AG04449 (cell line): ENCODE results near the gene DGLUCY.
"Not testable (repeated sequence)": the region's sequence is repeated elsewhere in the genome, so short reads cannot be mapped to it uniquely, and the experiment has no call there.

Experiments used
- CTCF ChIA-PET: fragments of 350-600 bp; formaldehyde crosslinking; extraction: SDS; loops from one replicate; lab custom pipeline; 2021; ENCODE audit warnings: antibody characterized with exemption; lab: Yijun Ruan, JAX
- POLR2A ChIA-PET: fragments of 400-600, 350-600 bp; formaldehyde crosslinking; extraction: SDS; loops from one replicate; lab custom pipeline; 2020; ENCODE audit warnings: antibody characterized with exemption, inconsistent platforms; lab: Yijun Ruan, JAX
- DNase-seq: peaks from one replicate; pipeline ENCODE4 v3.0.0-alpha.2; 2010; ENCODE audit warnings: low read depth, low spot score
- H3K4me3 ChIP-seq: 2 replicates; pipeline ENCODE4 v1.5.1; 2011; ENCODE audit warnings: low read depth, mild to moderate bottlenecking, control low read depth, low read length
- TF ChIP-seq, protein P1 (sequence below): IDR thresholded peaks from one replicate; pipeline ENCODE4 v1.5.1; 2011; ENCODE audit warnings: mild to moderate bottlenecking, moderate library complexity, low read length, control low read depth, inconsistent platforms; ENCODE audit not compliant: insufficient read depth; ENCODE audit errors: missing control alignments

The DGLUCY gene

GRCh38 chr14:91175291-91176201, 61.7 kb downstream of the DGLUCY start:
- no peak for DNase-seq
- no peak overlapping the region for H3K4me3 ChIP-seq
- ChIA-PET POLR2A (interaction anchor here (0.8 kb wide), 1 partner anchor 68 kb away, joined by 3 read pairs; no protein-coding TSS in a partner anchor), CTCF (interaction anchor here (0.9 to 15.8 kb wide), 19 partner anchors 9 to 1203 kb away, joined by 3 to 824 read pairs (median 4); partner anchors contain the start of gene DGLUCY)
- TF ChIP-seq, protein P1, sequence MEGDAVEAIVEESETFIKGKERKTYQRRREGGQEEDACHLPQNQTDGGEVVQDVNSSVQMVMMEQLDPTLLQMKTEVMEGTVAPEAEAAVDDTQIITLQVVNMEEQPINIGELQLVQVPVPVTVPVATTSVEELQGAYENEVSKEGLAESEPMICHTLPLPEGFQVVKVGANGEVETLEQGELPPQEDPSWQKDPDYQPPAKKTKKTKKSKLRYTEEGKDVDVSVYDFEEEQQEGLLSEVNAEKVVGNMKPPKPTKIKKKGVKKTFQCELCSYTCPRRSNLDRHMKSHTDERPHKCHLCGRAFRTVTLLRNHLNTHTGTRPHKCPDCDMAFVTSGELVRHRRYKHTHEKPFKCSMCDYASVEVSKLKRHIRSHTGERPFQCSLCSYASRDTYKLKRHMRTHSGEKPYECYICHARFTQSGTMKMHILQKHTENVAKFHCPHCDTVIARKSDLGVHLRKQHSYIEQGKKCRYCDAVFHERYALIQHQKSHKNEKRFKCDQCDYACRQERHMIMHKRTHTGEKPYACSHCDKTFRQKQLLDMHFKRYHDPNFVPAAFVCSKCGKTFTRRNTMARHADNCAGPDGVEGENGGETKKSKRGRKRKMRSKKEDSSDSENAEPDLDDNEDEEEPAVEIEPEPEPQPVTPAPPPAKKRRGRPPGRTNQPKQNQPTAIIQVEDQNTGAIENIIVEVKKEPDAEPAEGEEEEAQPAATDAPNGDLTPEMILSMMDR = no peak

DNA sequence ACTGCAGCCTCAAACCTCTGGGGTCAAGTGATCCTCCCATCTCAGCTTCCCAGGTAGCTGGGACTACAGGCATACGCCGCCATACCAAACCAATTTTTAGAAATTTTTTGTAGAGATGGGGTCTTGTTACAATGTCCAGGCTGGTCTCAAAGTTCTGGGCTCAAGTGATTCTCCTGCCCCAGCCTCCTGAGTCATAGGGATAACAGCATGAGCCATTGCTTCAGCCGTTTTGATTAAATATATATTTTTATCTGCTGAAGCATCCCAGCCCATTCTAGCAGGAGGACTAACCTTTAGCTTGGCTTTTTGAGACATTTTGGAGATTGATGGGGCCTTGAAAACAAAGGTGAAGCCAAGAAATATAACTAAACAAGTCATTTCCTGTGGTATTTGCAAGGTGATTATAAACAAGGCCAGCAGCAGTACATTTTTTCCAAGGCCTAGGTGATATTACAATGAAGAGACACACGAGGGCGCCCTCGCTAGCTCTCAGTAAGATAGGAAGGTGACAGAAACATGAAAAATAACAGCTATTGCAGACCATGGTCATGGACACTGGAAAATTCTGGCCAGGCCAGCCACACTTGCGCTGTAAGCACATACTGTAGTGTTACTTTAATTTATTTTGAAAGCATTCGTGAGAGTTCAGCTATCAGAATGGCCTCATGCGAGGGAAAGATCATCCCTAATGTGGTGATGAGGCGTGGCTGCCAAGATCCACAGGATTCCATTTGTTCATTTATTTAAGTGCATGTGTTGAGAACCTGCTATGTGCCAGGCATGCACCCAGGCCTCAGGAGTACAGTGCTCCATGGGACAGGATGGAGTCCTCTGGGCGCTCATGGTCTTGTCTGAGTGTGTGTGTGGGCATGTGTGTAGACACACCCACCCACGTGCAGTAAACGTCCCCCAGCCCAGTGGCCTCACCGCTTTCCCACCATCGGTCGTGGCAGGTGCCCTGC, 63.5 kb downstream of the DGLUCY start:
- CTCF ChIA-PET = interaction anchor here (0.6 to 15.8 kb wide), 42 partner anchors 9 to 279 kb away, joined by 3 to 824 read pairs (median 4); partner anchors contain the start of gene GPR68
- POLR2A ChIA-PET = no interaction called here

DNA sequence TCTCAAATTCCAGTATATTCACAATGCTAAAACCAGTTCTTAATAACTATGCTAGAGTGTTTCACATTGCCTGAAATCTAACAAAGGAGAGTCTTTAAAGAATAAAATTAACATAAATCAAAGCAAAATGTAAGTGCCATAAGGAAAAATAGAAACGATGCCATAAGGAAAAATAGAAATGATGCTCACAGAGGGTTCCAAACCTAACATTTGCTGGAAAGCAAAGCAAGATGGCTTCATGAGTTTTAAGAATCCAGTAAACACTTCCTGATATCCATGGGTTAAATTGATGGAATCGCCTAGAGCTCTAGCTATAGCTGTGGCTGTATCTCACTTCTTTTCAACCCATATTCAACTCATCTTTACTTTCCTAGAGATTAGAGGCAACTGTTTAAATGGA, 66.7 kb downstream of the DGLUCY start:
- DNase-seq = no peak

More for the DNA sequence above, 63.5 kb downstream of the DGLUCY start:
- TF ChIP-seq, protein P1 = peak; percentile 76
- no peak overlapping the region for H3K4me3 ChIP-seq
- DNase-seq = no peak

DNA sequence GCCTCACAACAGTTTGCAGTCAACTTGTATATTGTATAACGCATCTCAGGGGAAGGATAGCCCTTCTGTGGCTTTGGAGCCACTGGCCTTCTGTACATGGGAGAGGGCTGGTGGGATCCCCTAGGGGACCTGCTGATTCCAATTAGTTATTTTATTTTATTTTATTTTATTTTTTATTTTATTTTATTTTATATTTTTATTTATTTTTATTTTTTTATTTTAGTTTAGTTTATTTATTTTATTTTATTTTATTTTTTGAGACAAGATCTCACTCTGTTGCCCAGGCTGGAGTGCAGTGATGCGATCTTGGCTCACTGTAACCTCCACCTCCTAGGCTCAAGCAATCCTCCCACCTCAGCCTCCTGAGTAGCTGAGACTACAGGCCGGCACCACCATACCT, 68.9 kb downstream of the DGLUCY start:
- POLR2A ChIA-PET, DNase-seq, H3K4me3 ChIP-seq: not testable (repeated sequence)
- CTCF ChIA-PET = interaction anchor here (0.7 to 8.2 kb wide), 4 partner anchors 8 to 104 kb away, joined by 3 to 103 read pairs (median 4); no protein-coding TSS in a partner anchor

More for the DNA sequence above, 66.7 kb downstream of the DGLUCY start:
- TF ChIP-seq, protein P1 = no peak
- no peak overlapping the region for H3K4me3 ChIP-seq
- POLR2A ChIA-PET = no interaction called here
- CTCF ChIA-PET = interaction anchor here (15.8 kb wide), 1 partner anchor 103 kb away, joined by 824 read pairs; no protein-coding TSS in a partner anchor

DNA sequence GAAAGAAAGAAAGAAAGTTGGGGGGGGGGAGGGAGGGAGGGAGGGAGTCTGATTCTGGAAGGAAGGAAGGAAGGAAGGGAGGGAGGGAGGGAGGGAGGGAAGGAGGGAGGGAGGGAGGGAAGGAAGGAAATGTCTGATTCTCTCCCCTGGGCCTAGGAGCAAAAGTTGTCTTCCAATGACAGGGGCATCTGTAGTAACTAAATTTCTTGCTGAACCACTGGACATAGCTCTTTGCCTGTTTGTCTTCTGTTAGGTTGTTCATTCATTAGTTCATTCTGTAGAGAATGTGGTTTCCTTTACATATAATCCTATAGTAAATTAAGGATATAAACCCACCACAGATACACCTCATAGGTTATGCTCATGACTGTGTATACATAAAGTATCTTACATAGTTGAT, 70.7 kb downstream of the DGLUCY start:
- POLR2A ChIA-PET = no interaction called here
- CTCF ChIA-PET = interaction anchor here (1.0 to 8.2 kb wide), 3 partner anchors 10 to 281 kb away, joined by 4 to 103 read pairs (median 37); no protein-coding TSS in a partner anchor

More for the DNA sequence above, 70.7 kb downstream of the DGLUCY start:
- no peak overlapping the region for H3K4me3 ChIP-seq
- no peak for DNase-seq
- TF ChIP-seq, protein P1 = no peak
